PC-3 (cell line): ENCODE results near the gene EEF1A2.
A peak's percentile ranks its signal among the peaks of the same experiment; 100 is the strongest.

ENCODE experiments used
- EZH2 ChIP-seq: fragments of 300-600 bp; sonication (generic); IDR thresholded peaks from one replicate; pipeline ENCODE4 v1.6.1; 2017; ENCODE audit warnings: antibody characterized with exemption, mild to moderate bottlenecking, low read length; ENCODE audit not compliant: unreplicated experiment
- TF ChIP-seq, protein P1 (sequence below): fragments of 300-600 bp; sonication (generic); conservative IDR thresholded peaks from 2 replicates; pipeline ENCODE4 v1.5.1; 2017; ENCODE audit warnings: antibody characterized with exemption, low read depth, mild to moderate bottlenecking, low read length

DNA sequence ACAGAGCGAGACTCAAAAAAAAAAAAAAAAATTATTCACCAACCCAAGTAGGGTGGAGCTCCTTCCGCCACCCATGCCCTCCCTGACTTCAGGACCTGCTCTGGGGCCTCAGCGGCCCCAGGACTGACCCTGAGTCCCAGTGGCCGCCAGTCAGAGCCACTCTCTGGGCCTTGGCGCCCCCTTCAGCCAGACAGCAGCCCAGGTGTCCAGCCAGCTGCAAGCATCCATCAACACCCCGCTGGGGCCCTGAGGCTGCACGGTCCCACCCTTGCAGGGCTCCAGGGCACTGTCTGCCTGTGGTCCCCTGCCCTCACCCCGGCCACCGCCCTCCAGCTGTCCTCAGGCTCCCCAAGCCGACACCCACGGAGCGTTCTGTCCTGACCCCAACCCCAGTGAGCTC lies 15.0 kb downstream of the EEF1A2 start:
- TF ChIP-seq, protein P1, sequence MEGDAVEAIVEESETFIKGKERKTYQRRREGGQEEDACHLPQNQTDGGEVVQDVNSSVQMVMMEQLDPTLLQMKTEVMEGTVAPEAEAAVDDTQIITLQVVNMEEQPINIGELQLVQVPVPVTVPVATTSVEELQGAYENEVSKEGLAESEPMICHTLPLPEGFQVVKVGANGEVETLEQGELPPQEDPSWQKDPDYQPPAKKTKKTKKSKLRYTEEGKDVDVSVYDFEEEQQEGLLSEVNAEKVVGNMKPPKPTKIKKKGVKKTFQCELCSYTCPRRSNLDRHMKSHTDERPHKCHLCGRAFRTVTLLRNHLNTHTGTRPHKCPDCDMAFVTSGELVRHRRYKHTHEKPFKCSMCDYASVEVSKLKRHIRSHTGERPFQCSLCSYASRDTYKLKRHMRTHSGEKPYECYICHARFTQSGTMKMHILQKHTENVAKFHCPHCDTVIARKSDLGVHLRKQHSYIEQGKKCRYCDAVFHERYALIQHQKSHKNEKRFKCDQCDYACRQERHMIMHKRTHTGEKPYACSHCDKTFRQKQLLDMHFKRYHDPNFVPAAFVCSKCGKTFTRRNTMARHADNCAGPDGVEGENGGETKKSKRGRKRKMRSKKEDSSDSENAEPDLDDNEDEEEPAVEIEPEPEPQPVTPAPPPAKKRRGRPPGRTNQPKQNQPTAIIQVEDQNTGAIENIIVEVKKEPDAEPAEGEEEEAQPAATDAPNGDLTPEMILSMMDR: peak; percentile 28; the same call in 1 of the 2 replicates
- no peak for TF ChIP-seq EZH2
